HepG2 (cell line): ENCODE results near the gene ENHO. TPM values are rescaled to one million over a fixed set of nuclear protein-coding genes. Genes with fewer than 3 reads are reported as not detected.
A peak's percentile ranks its signal among the peaks of the same experiment; 100 is the strongest.

Experiments used
- ARID3A ChIP-seq: IDR thresholded peaks from 2 replicates; pipeline ENCODE4 v1.6.1; 2012; ENCODE audit warnings: low read depth, low read length, improper control_type of control experiment
- ARNTL ChIP-seq: sonication (generic); formaldehyde crosslinking; IDR thresholded peaks from 2 replicates; pipeline ENCODE4 v1.4.0; 2020; ENCODE audit warnings: mild to moderate bottlenecking, missing genetic modification reagents
- CHCHD3 ChIP-seq: sonication (generic); formaldehyde crosslinking; IDR thresholded peaks from 2 replicates; pipeline ENCODE4 v1.8.0; 2022; ENCODE audit warnings: mild to moderate bottlenecking, missing genetic modification reagents, moderate library complexity
- E2F1 ChIP-seq: sonication (generic); formaldehyde crosslinking; IDR thresholded peaks from 2 replicates; pipeline ENCODE4 v1.5.0; 2020; ENCODE audit warnings: missing genetic modification reagents
- HNF4G ChIP-seq, 2 experiments: sonication (generic) in 1 of 2; formaldehyde crosslinking in 1 of 2; IDR thresholded peaks; 2 replicates each; pipeline versions ENCODE4 v1.4.0 to v1.6.1; 2011 to 2020; ENCODE audit warnings: borderline replicate concordance in 2 of 2, low read depth in 2 of 2, mild to moderate bottlenecking in 2 of 2, low read length in 1 of 2, missing genetic modification reagents in 1 of 2, moderate library complexity in 1 of 2
- KDM6A ChIP-seq: IDR thresholded peaks from 2 replicates; pipeline ENCODE4 v1.6.1; 2016; ENCODE audit warnings: low read depth
- MTA1 ChIP-seq: sonication (generic); formaldehyde crosslinking; IDR thresholded peaks from 2 replicates; pipeline ENCODE4 v1.4.0; 2020; ENCODE audit warnings: missing genetic modification reagents, mild to moderate bottlenecking, borderline replicate concordance
- MXI1 ChIP-seq: IDR thresholded peaks from 3 replicates; pipeline ENCODE4 v1.6.1; 2012; ENCODE audit warnings: low read depth, low read length, inconsistent platforms, borderline replicate concordance
- NKX3-1 ChIP-seq: sonication (generic); formaldehyde crosslinking; IDR thresholded peaks from 2 replicates; pipeline ENCODE4 v1.5.0; 2020; ENCODE audit warnings: missing genetic modification reagents
- PHF20 ChIP-seq: sonication (generic); formaldehyde crosslinking; IDR thresholded peaks from 2 replicates; pipeline ENCODE4 v1.5.0; 2020; ENCODE audit warnings: mild to moderate bottlenecking, missing genetic modification reagents
- PREB ChIP-seq: sonication (generic); formaldehyde crosslinking; IDR thresholded peaks from 2 replicates; pipeline ENCODE4 v1.4.0; 2020; ENCODE audit warnings: missing genetic modification reagents
- RNF219 ChIP-seq: sonication (generic); formaldehyde crosslinking; IDR thresholded peaks from 2 replicates; pipeline ENCODE4 v1.5.0; 2020; ENCODE audit warnings: mild to moderate bottlenecking, missing genetic modification reagents
- SIX4 ChIP-seq: sonication (generic); formaldehyde crosslinking; IDR thresholded peaks from 2 replicates; pipeline ENCODE4 v1.4.0; 2020; ENCODE audit warnings: missing genetic modification reagents
- SKI ChIP-seq: fragments of 450-650 bp; IDR thresholded peaks from one replicate; pipeline ENCODE4 v1.6.1; 2018; ENCODE audit warnings: mild to moderate bottlenecking; ENCODE audit not compliant: partially characterized antibody
- TBX2 ChIP-seq: sonication (generic); formaldehyde crosslinking; IDR thresholded peaks from 2 replicates; pipeline ENCODE4 v1.5.0; 2020; ENCODE audit warnings: missing genetic modification reagents, mild to moderate bottlenecking, borderline replicate concordance
- TOPORS ChIP-seq: sonication (generic); formaldehyde crosslinking; IDR thresholded peaks from 2 replicates; pipeline ENCODE4 v1.8.0; 2023; ENCODE audit warnings: mild to moderate bottlenecking, missing genetic modification reagents
- ZBTB42 ChIP-seq: sonication (generic); formaldehyde crosslinking; IDR thresholded peaks from 2 replicates; pipeline ENCODE4 v1.5.0; 2020; ENCODE audit warnings: mild to moderate bottlenecking, missing genetic modification reagents
- ZMAT3 ChIP-seq: sonication (generic); formaldehyde crosslinking; conservative IDR thresholded peaks from 2 replicates; pipeline ENCODE4 v1.7.0; 2021; ENCODE audit warnings: missing genetic modification reagents
- ZNF121 ChIP-seq: sonication (generic); formaldehyde crosslinking; IDR thresholded peaks from 2 replicates; pipeline ENCODE4 v1.5.0; 2020; ENCODE audit warnings: mild to moderate bottlenecking, missing genetic modification reagents
- ZNF230 ChIP-seq: sonication (generic); formaldehyde crosslinking; IDR thresholded peaks from 2 replicates; pipeline ENCODE4 v1.4.0; 2020; ENCODE audit warnings: mild to moderate bottlenecking, missing genetic modification reagents
- ZNF317 ChIP-seq: sonication (generic); formaldehyde crosslinking; IDR thresholded peaks from 2 replicates; pipeline ENCODE4 v1.5.0; 2020; ENCODE audit warnings: mild to moderate bottlenecking, missing genetic modification reagents
- ZNF468 ChIP-seq: sonication (generic); formaldehyde crosslinking; IDR thresholded peaks from 2 replicates; pipeline ENCODE4 v1.8.0; 2022; ENCODE audit warnings: mild to moderate bottlenecking, moderate library complexity, missing genetic modification reagents
- polyA plus RNA-seq, 8 experiments: library from polyadenylated mRNA; depleted of rRNA in 3 of 8; stranded (reverse) in 7 of 8; unstranded in 1 of 8; fragments of >200 nt; fragmentation: Illumina TruSeq in 4 of 8; extraction: Trizol in 4 of 8; gene quantifications; 2 replicates each; pipeline versions ENCODE4 v1.2.1 to v1.2.3, GENCODE V29; 2011 to 2016; ENCODE audit warnings: low read depth in 4 of 8, missing spikeins in 1 of 8, mixed read lengths in 1 of 8; ENCODE audit not compliant: insufficient read depth in 1 of 8
- total RNA-seq, 5 experiments: library from RNA; depleted of rRNA; stranded (reverse); fragments of >200 nt; fragmentation: Illumina TruSeq; extraction: Trizol; gene quantifications; 2 replicates each; pipeline ENCODE4 v1.2.3, GENCODE V29; 2016; ENCODE audit warnings: low read depth in 1 of 5
- TF ChIP-seq, protein P1 (sequence below): sonication (generic); formaldehyde crosslinking; IDR thresholded peaks from 2 replicates; pipeline ENCODE4 v1.5.0; 2020; ENCODE audit warnings: mild to moderate bottlenecking, missing genetic modification reagents

The ENHO gene
- total and polyA plus RNA-seq, 2 of the 13 experiments (the other 11 are each of a cell fraction or from before 2014, with no cell fraction given) = 0.08 to 0.60 TPM

GRCh38 chr9:34544035-34544434 is 21.2 kb upstream of the ENHO start (continued):
- TF ChIP-seq SKI (peak; percentile 59), ZBTB42 (no peak), PHF20 (CRISPR knock-in tag) (no peak), ZMAT3 (CRISPR knock-in tag) (no peak), CHCHD3 (no peak), TOPORS (CRISPR knock-in tag) (no peak), E2F1 (CRISPR knock-in tag) (no peak), MXI1 (no peak), MTA1 (CRISPR knock-in tag) (no peak), SIX4 (CRISPR knock-in tag) (0 out of 2 replicates have a peak, but pooled peaks have one; percentile 36), ZNF317 (CRISPR knock-in tag) (no peak), HNF4G (IDR thresholded peaks at IDR 0.05; ENCODE audit: borderline replicate concordance, low read depth, low read length) (peak; percentile 90), HNF4G (CRISPR knock-in tag; IDR thresholded peaks at IDR 0.05; ENCODE audit: borderline replicate concordance, low read depth) (peak; percentile 82), PREB (no peak), ZNF230 (no peak), NKX3-1 (CRISPR knock-in tag) (no peak), ARNTL (CRISPR knock-in tag) (no peak), ZNF121 (CRISPR knock-in tag) (no peak), KDM6A (CRISPR knock-in tag) (peak; percentile 40; the same call in 1 of the 2 replicates), ZNF468 (CRISPR knock-in tag) (no peak), TBX2 (CRISPR knock-in tag) (peak; percentile 44; the same call in 1 of the 2 replicates), RNF219 (CRISPR knock-in tag) (no peak), ARID3A (peak; percentile 91)
- TF ChIP-seq, protein P1, sequence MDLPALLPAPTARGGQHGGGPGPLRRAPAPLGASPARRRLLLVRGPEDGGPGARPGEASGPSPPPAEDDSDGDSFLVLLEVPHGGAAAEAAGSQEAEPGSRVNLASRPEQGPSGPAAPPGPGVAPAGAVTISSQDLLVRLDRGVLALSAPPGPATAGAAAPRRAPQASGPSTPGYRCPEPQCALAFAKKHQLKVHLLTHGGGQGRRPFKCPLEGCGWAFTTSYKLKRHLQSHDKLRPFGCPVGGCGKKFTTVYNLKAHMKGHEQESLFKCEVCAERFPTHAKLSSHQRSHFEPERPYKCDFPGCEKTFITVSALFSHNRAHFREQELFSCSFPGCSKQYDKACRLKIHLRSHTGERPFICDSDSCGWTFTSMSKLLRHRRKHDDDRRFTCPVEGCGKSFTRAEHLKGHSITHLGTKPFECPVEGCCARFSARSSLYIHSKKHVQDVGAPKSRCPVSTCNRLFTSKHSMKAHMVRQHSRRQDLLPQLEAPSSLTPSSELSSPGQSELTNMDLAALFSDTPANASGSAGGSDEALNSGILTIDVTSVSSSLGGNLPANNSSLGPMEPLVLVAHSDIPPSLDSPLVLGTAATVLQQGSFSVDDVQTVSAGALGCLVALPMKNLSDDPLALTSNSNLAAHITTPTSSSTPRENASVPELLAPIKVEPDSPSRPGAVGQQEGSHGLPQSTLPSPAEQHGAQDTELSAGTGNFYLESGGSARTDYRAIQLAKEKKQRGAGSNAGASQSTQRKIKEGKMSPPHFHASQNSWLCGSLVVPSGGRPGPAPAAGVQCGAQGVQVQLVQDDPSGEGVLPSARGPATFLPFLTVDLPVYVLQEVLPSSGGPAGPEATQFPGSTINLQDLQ (CRISPR knock-in tag) = no peak
